ENCODE results near the gene ZFAND2A.

DNA sequence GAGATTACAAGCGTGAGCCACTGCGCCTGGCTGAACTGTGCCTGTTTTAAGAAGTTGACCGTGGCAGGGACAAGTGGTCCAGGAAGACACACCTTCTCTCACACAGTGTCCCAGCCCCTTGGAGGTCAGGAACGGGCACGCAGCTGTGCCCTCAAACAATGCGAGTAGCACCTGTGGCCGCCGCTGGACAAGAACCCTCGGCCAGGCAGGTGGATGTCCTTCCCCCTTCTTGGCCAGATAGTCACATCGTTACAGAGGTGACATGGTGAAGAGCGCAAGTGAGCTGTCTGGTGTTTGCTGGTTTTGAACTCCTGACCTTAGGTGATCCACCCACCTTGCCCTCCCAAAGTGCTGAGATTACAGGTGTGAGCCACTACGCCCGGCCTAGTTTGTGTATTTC lies 8.8 kb downstream of the ZFAND2A start:
- TF ChIP-seq CTCF (IDR thresholded peaks at IDR 0.05) (no peak), POLR2A (IDR thresholded peaks at IDR 0.05) (no peak)

Data from esophagus squamous epithelium (tissue), 4 donors.